Neural cell (in vitro differentiated cells): ENCODE data around the gene SREK1IP1. TPM values are rescaled to one million over a fixed set of nuclear protein-coding genes. Genes with fewer than 3 reads are reported as not detected.

Experiments used
- H2AFZ ChIP-seq: fragments of 200-600, 300-800 bp; sonication (generic), shearing (Covaris generic); 2 replicates; pipeline ENCODE4 v1.6.0; 2014; ENCODE audit warnings: low read depth, mild to moderate bottlenecking, antibody characterized with exemption, low read length, moderate library complexity
- H3F3A ChIP-seq: fragments of 200-600 bp; shearing (Covaris generic); 2 replicates; pipeline ENCODE4 v1.6.1; 2016; ENCODE audit warnings: mild to moderate bottlenecking, moderate library complexity, mixed read lengths, antibody characterized with exemption, low read length; ENCODE audit not compliant: insufficient read depth, poor library complexity, severe bottlenecking
- H3K27ac ChIP-seq: fragments of 200-600, 300-800 bp; sonication (generic), shearing (Covaris generic); 2 replicates; pipeline ENCODE4 v1.5.1; 2014; ENCODE audit warnings: mild to moderate bottlenecking, low read length, moderate library complexity
- H3K27me3 ChIP-seq: fragments of 300-800, 200-600 bp; sonication (generic), shearing (Covaris generic); 2 replicates; pipeline ENCODE4 v1.6.0; 2014; ENCODE audit warnings: mild to moderate bottlenecking, low read depth, low read length, moderate library complexity; ENCODE audit not compliant: insufficient read depth
- H3K36me3 ChIP-seq: fragments of 300-800, 200-600 bp; sonication (generic), shearing (Covaris generic); 2 replicates; pipeline ENCODE4 v1.5.1; 2014; ENCODE audit warnings: mild to moderate bottlenecking, antibody characterized with exemption, low read length, moderate library complexity; ENCODE audit not compliant: insufficient read depth
- H3K4me2 ChIP-seq: fragments of 300-800, 200-600 bp; sonication (generic), shearing (Covaris generic); 2 replicates; pipeline ENCODE4 v1.6.0; 2014; ENCODE audit warnings: mild to moderate bottlenecking, low read length
- H3K4me3 ChIP-seq: fragments of 300-800, 200-600 bp; sonication (generic), shearing (Covaris generic); 2 replicates; pipeline ENCODE4 v1.5.1; 2014; ENCODE audit warnings: mild to moderate bottlenecking, low read length, moderate library complexity
- H3K79me2 ChIP-seq: fragments of 200-600 bp; shearing (Covaris generic); replicated peaks from 2 replicates; pipeline ENCODE4 v1.6.0; 2014; ENCODE audit warnings: mild to moderate bottlenecking, low read length, moderate library complexity; ENCODE audit not compliant: insufficient read depth
- H3K9ac ChIP-seq: fragments of 300-800, 200-600 bp; sonication (generic), shearing (Covaris generic); 2 replicates; pipeline ENCODE4 v1.6.1; 2016; ENCODE audit warnings: mild to moderate bottlenecking, low read length, mixed read lengths
- H3K9me2 ChIP-seq: fragments of 200-600 bp; shearing (Covaris generic); 2 replicates; pipeline ENCODE4 v1.6.1; 2016; ENCODE audit warnings: mild to moderate bottlenecking, low read length, mixed read lengths; ENCODE audit not compliant: insufficient read depth
- H3K9me3 ChIP-seq: fragments of 200-600, 300-800 bp; sonication (generic), shearing (Covaris generic); 2 replicates; pipeline ENCODE4 v1.6.1; 2016; ENCODE audit warnings: mild to moderate bottlenecking, mixed run types, low read length, moderate library complexity, mixed read lengths
- H4K20me1 ChIP-seq: fragments of 200-600 bp; shearing (Covaris generic); 2 replicates; pipeline ENCODE4 v1.6.1; 2016; ENCODE audit warnings: mild to moderate bottlenecking, mixed run types; ENCODE audit not compliant: insufficient read depth
- CTCF ChIP-seq: fragments of 450-650 bp; IDR thresholded peaks from 2 replicates; pipeline ENCODE4 v1.5.1; 2014; ENCODE audit warnings: antibody characterized with exemption, mild to moderate bottlenecking, moderate library complexity; ENCODE audit not compliant: poor library complexity, severe bottlenecking
- EP300 ChIP-seq: fragments of 450-650 bp; conservative IDR thresholded peaks from 2 replicates; pipeline ENCODE4 v1.6.1; 2014; ENCODE audit warnings: antibody characterized with exemption, mild to moderate bottlenecking, moderate library complexity; ENCODE audit not compliant: poor library complexity, severe bottlenecking
- EZH2 ChIP-seq: fragments of 200-600, 300-800 bp; shearing (Covaris generic), sonication (generic); IDR thresholded peaks from 2 replicates; pipeline ENCODE4 v1.6.1; 2014; ENCODE audit warnings: antibody characterized with exemption, low read length, borderline replicate concordance, mild to moderate bottlenecking; ENCODE audit not compliant: insufficient read depth, poor library complexity, severe bottlenecking
- RAD21 ChIP-seq: fragments of 450-650 bp; conservative IDR thresholded peaks from 2 replicates; pipeline ENCODE4 v1.6.1; 2014; ENCODE audit warnings: antibody characterized with exemption, mild to moderate bottlenecking, moderate library complexity
- REST ChIP-seq: IDR thresholded peaks from 2 replicates; pipeline ENCODE4 v1.6.1; 2012; ENCODE audit warnings: borderline replicate concordance
- SMC3 ChIP-seq: fragments of 450-650 bp; conservative IDR thresholded peaks from 2 replicates; pipeline ENCODE4 v1.6.1; 2014; ENCODE audit warnings: antibody characterized with exemption, mild to moderate bottlenecking, moderate library complexity; ENCODE audit not compliant: poor library complexity
- TAF1 ChIP-seq: IDR thresholded peaks from 2 replicates; pipeline ENCODE4 v1.6.1; 2012; ENCODE audit warnings: low read depth
- polyA plus RNA-seq: library from polyadenylated mRNA; depleted of rRNA; stranded (reverse); fragments of >200 nt; gene quantifications from 2 replicates; pipeline ENCODE4 v1.2.3, GENCODE V29; 2014

The SREK1IP1 gene
- polyA plus RNA-seq, 1 donor from 2014 or later: 23.5 TPM

- Histone ChIP-seq H3K9me3 (no peaks in the 10 kb centered on the region), H3F3A (no peaks in the 10 kb centered on the region), H4K20me1 (no peaks in the 10 kb centered on the region), H3K9me2 (no peaks in the 10 kb centered on the region), H3K36me3 (no peaks in the 10 kb centered on the region), H2AFZ (no peak overlapping the region), H3K4me2 (no peak overlapping the region), H3K4me3 (no peak overlapping the region), H3K27ac (no peak overlapping the region), H3K9ac (no peak overlapping the region), H3K27me3 (peaks cover 20% of the 10 kb centered on the region), H3K79me2 (no peaks in the 10 kb centered on the region)
- TF ChIP-seq SMC3 (no peak), REST (no peak), EP300 (no peak), TAF1 (no peak), CTCF (no peak)
Measured at GRCh38 chr5:64685866-64686265, 82.6 kb downstream of the SREK1IP1 start.

- H3K9me2 ChIP-seq: no peaks in the 10 kb centered on the region
- H3F3A ChIP-seq: no peaks in the 10 kb centered on the region
- no peak for TF ChIP-seq RAD21
- TF ChIP-seq EP300: no peak
- no peak for TF ChIP-seq EZH2
- TF ChIP-seq SMC3: no peak
- no peak for TF ChIP-seq TAF1
- H3K36me3 ChIP-seq: no peaks in the 10 kb centered on the region
- no peaks in the 10 kb centered on the region for H4K20me1 ChIP-seq
- H3K79me2 ChIP-seq: no peaks in the 10 kb centered on the region
- no peak overlapping the region for H2AFZ ChIP-seq
- H3K4me3 ChIP-seq: no peak overlapping the region
- H3K9ac ChIP-seq: no peak overlapping the region
- no peaks in the 10 kb centered on the region for H3K27me3 ChIP-seq
- no peak overlapping the region for H3K27ac ChIP-seq
- no peaks in the 10 kb centered on the region for H3K9me3 ChIP-seq
- H3K4me2 ChIP-seq: no peak overlapping the region
Measured at GRCh38 chr5:64682608-64683007, 85.9 kb downstream of the SREK1IP1 start.

GRCh38 chr5:64680289-64680688 is 88.2 kb downstream of the SREK1IP1 start:
- no peaks in the 10 kb centered on the region for H3K79me2 ChIP-seq
- no peaks in the 10 kb centered on the region for H3K27me3 ChIP-seq
- H3K4me2 ChIP-seq: no peak overlapping the region
- H3K9me2 ChIP-seq: no peaks in the 10 kb centered on the region
- H2AFZ ChIP-seq: no peak overlapping the region
- H3K36me3 ChIP-seq: no peaks in the 10 kb centered on the region
- H3K9ac ChIP-seq: no peak overlapping the region
- no peaks in the 10 kb centered on the region for H3F3A ChIP-seq
- TF ChIP-seq CTCF (peak; percentile 10), EP300 (no peak), SMC3 (no peak)
- H3K27ac ChIP-seq: no peak overlapping the region
- H3K9me3 ChIP-seq: no peaks in the 10 kb centered on the region
- H4K20me1 ChIP-seq: no peaks in the 10 kb centered on the region
- H3K4me3 ChIP-seq: no peak overlapping the region
